K562 (cell line): ENCODE results near the gene APP. TPM values are rescaled to one million over a fixed set of nuclear protein-coding genes. Genes with fewer than 3 reads are reported as not detected.

Source experiments
- ATAC-seq: fragments of 200-7000 bp; cut with Tn5 transposase; 3 replicates; pipeline ENCODE4 v1.9.1; 2020; ENCODE audit warnings: moderate library complexity
- BruUV-seq: library from RNA; stranded (reverse); fragments of 400-500 nt; replicated peaks from 2 replicates; lab custom pipeline; 2021; lab: Mats Ljungman, UMichigan
- CTCF ChIA-PET: fragments of 300-600 bp; formaldehyde crosslinking; extraction: SDS; loops from one replicate; lab custom pipeline; 2021; ENCODE audit warnings: low intra/inter-chr PET ratio; lab: Yijun Ruan, JAX
- POLR2A ChIA-PET: fragments of 300-600, 350-650 bp; sonication (Branson Sonifier 250); formaldehyde crosslinking; extraction: SDS; loops from one replicate; lab custom pipeline; 2021; ENCODE audit warnings: antibody characterized with exemption, inconsistent platforms; lab: Yijun Ruan, JAX
- DNase-seq, 4 experiments: peaks; one replicate each; pipeline versions ENCODE4 v3.0.0 to v3.0.0-alpha.2; 2011 to 2018; ENCODE audit warnings: low spot score in 3 of 4, mixed read lengths in 3 of 4; ENCODE audit errors: extremely low read depth in 1 of 4
- FAIRE-seq: peaks from 2 replicates; lab custom pipeline; 2011; peaks lifted over from hg19 to GRCh38; lab: Jason Lieb, UNC
- H2AFZ ChIP-seq: 2 replicates; pipeline ENCODE4 v1.6.0; 2011; ENCODE audit warnings: low read depth, low read length, control low read depth, inconsistent platforms
- H3K27ac ChIP-seq: fragments of 200-600 bp; 3 replicates; pipeline ENCODE4 v1.8.0; 2011; ENCODE audit warnings: low read depth, mild to moderate bottlenecking, control low read depth, inconsistent platforms, low read length, moderate library complexity, mixed read lengths; ENCODE audit errors: extremely low read depth
- H3K27me3 ChIP-seq, 2 experiments: fragments of 300-600 bp in 1 of 2; 2 replicates in 1 of 2; 3 replicates in 1 of 2; pipeline versions ENCODE4 v1.6.0 to v1.8.0; 2011; ENCODE audit warnings: inconsistent platforms in 2 of 2, low read length in 2 of 2, mild to moderate bottlenecking in 1 of 2, mixed read lengths in 1 of 2, moderate library complexity in 1 of 2; ENCODE audit not compliant: control insufficient read depth in 2 of 2, insufficient read depth in 2 of 2
- H3K36me3 ChIP-seq: fragments of 300-600 bp; 3 replicates; pipeline ENCODE4 v1.8.0; 2011; ENCODE audit warnings: mild to moderate bottlenecking, low read length, inconsistent platforms; ENCODE audit not compliant: control insufficient read depth, insufficient read depth
- H3K4me1 ChIP-seq, 2 experiments: fragments of 200-600 bp in 1 of 2; replicated peaks in 1 of 2; 2 replicates in 1 of 2; 3 replicates in 1 of 2; pipeline versions ENCODE4 v1.5.1 to v1.8.0; 2011; ENCODE audit warnings: inconsistent platforms in 2 of 2, low read length in 2 of 2, mild to moderate bottlenecking in 1 of 2, mixed read lengths in 1 of 2, moderate library complexity in 1 of 2; ENCODE audit not compliant: control insufficient read depth in 2 of 2, insufficient read depth in 2 of 2
- H3K4me2 ChIP-seq: 2 replicates; pipeline ENCODE4 v1.6.1; 2011; ENCODE audit warnings: low read length, control low read depth, inconsistent platforms, mixed read lengths; ENCODE audit not compliant: insufficient read depth
- H3K4me3 ChIP-seq: fragments of 200-600 bp; sonication (generic), shearing (Covaris generic); 2 replicates; pipeline ENCODE4 v1.5.1; 2016; ENCODE audit warnings: control low read depth, inconsistent platforms
- H3K79me2 ChIP-seq: fragments of 200-600 bp; 3 replicates; pipeline ENCODE4 v1.8.0; 2011; ENCODE audit warnings: low read length, inconsistent platforms; ENCODE audit not compliant: control insufficient read depth, insufficient read depth
- H3K9ac ChIP-seq, 2 experiments: 2 replicates each; pipeline versions ENCODE4 v1.6.0 to v1.6.1; 2011; ENCODE audit warnings: low read depth in 2 of 2, low read length in 2 of 2, control low read depth in 1 of 2, inconsistent platforms in 1 of 2, mild to moderate bottlenecking in 1 of 2, mixed read lengths in 1 of 2; ENCODE audit not compliant: insufficient read depth in 1 of 2
- H3K9me1 ChIP-seq: one replicate; pipeline ENCODE4 v1.6.0; 2011; ENCODE audit warnings: inconsistent platforms, mild to moderate bottlenecking, low read length, moderate library complexity; ENCODE audit not compliant: control insufficient read depth, insufficient read depth
- H3K9me3 ChIP-seq: replicated peaks from 2 replicates; pipeline ENCODE4 v1.5.1; 2011; ENCODE audit warnings: low read depth, low read length, inconsistent platforms; ENCODE audit not compliant: control insufficient read depth, insufficient read depth
- H4K20me1 ChIP-seq: replicated peaks from 2 replicates; pipeline ENCODE4 v1.6.1; 2011; ENCODE audit warnings: low read length, inconsistent platforms, mixed read lengths; ENCODE audit not compliant: control insufficient read depth, insufficient read depth
- ATF6 ChIP-seq: sonication (generic); formaldehyde crosslinking; IDR thresholded peaks from 2 replicates; pipeline ENCODE4 v1.4.0; 2020; ENCODE audit warnings: mild to moderate bottlenecking, missing genetic modification reagents
- CTCF ChIP-seq, 3 experiments: IDR thresholded peaks in 2 of 3; conservative IDR thresholded peaks in 1 of 3; 2 replicates each; pipeline ENCODE4 v1.5.1; 2011 to 2012; ENCODE audit warnings: low read length in 3 of 3, mild to moderate bottlenecking in 3 of 3, control low read depth in 2 of 3, improper control_type of control experiment in 1 of 3, inconsistent platforms in 1 of 3, low read depth in 1 of 3, mixed read lengths in 1 of 3, moderate library complexity in 1 of 3; ENCODE audit not compliant: insufficient read depth in 2 of 3
- DDX20 ChIP-seq: fragments of 450-650 bp; IDR thresholded peaks from 2 replicates; pipeline ENCODE4 v1.6.1; 2016; ENCODE audit warnings: missing genetic modification characterization, low read depth, mild to moderate bottlenecking, missing compliant biosample characterization, moderate library complexity
- KLF16 ChIP-seq: IDR thresholded peaks from 2 replicates; pipeline ENCODE4 v1.6.1; 2016; ENCODE audit warnings: antibody characterized with exemption
- PHB ChIP-seq: fragments of 250-450 bp; sonication (Bioruptor Pico); IDR thresholded peaks from 2 replicates; pipeline ENCODE4 v1.5.0; 2021
- POLR2H ChIP-seq: IDR thresholded peaks from 2 replicates; pipeline ENCODE4 v1.6.1; 2016; ENCODE audit warnings: missing genetic modification characterization, low read depth, mild to moderate bottlenecking, control low read depth, missing compliant biosample characterization, moderate library complexity
- RAD51 ChIP-seq: fragments of 450-650 bp; IDR thresholded peaks from 2 replicates; pipeline ENCODE4 v1.7.1; 2016; ENCODE audit warnings: low read depth, mild to moderate bottlenecking, borderline replicate concordance
- SFPQ ChIP-seq: fragments of 200-400 bp; formaldehyde crosslinking; IDR thresholded peaks from 2 replicates; pipeline ENCODE4 v1.6.1; 2017; ENCODE audit warnings: mild to moderate bottlenecking, low read depth, low read length, moderate library complexity
- SMARCB1 ChIP-seq: IDR thresholded peaks from 2 replicates; pipeline ENCODE4 v1.6.1; 2011; ENCODE audit warnings: improper control_type of control experiment, low read depth; ENCODE audit not compliant: insufficient read length
- SRSF9 ChIP-seq: fragments of 200-400 bp; formaldehyde crosslinking; IDR thresholded peaks from 2 replicates; pipeline ENCODE4 v1.6.1; 2017; ENCODE audit warnings: low read depth, low read length, borderline replicate concordance
- TBL1XR1 ChIP-seq, 2 experiments: IDR thresholded peaks; 2 replicates each; pipeline ENCODE4 v1.6.1; 2012; ENCODE audit warnings: improper control_type of control experiment in 2 of 2, low read length in 2 of 2, mild to moderate bottlenecking in 1 of 2
- WGBS: fragments of 100-300 bp; shearing (Covaris generic); methylation state at CpG from one replicate; pipeline ENCODE4 v1.1.6; 2016; ENCODE audit warnings: low coverage, mixed read lengths; ENCODE audit not compliant: insufficient coverage; ENCODE audit errors: missing lambda C conversion rate; 5-methylcytosine and 5-hydroxymethylcytosine counted together
- in situ Hi-C: fragments of 300-500 bp; cut with MboI; formaldehyde crosslinking; loops from 4 replicates; pipeline ENCODE4 v1.15.0; 2018; ENCODE audit warnings: inconsistent platforms, mixed read lengths
- intact Hi-C: fragments of 100-400 bp; cut with micrococcal nuclease; formaldehyde crosslinking; loops from 2 replicates; pipeline ENCODE4 v1.14.2; 2022
- polyA plus RNA-seq, 8 experiments: library from polyadenylated mRNA; depleted of rRNA in 4 of 8; stranded (reverse) in 5 of 8; unstranded in 3 of 8; fragments of >200 nt; fragmentation: Nextera tagmentation in 2 of 8; fragmentation: Illumina TruSeq in 1 of 8; extraction: Ambion mirVana in 2 of 8; extraction: Trizol in 1 of 8; gene quantifications; 2 replicates each; pipeline versions ENCODE4 v1.2.1 to v1.2.3, GENCODE V29; 2011 to 2014; ENCODE audit warnings: inconsistent platforms in 1 of 8, missing spikeins in 1 of 8
- total RNA-seq, 7 experiments: library from RNA; depleted of rRNA in 6 of 7; stranded (reverse); fragments of >200 nt in 6 of 7; fragmentation: Illumina TruSeq in 2 of 7; extraction: Trizol in 2 of 7; gene quantifications; 2 replicates each; pipeline versions ENCODE4 v1.2.1 to v1.2.3, GENCODE V29; 2011 to 2021; ENCODE audit warnings: low replicate concordance in 1 of 7

APP gene
- total and polyA plus RNA-seq, 9 of the 15 experiments (the other 6 are each of a cell fraction or from before 2014, with no cell fraction given): 0.01 to 1.5 (median 0.16) TPM; not detected in 5

GRCh38 chr21:25964926-25965325 lies 205.6 kb downstream of the APP start (continued):
- no peak for TF ChIP-seq POLR2H (tag)
- no peak for TF ChIP-seq CTCF (IDR thresholded peaks at IDR 0.05 in 2 of 3, conservative IDR thresholded peaks at IDR 0.05 in 1 of 3; ENCODE audit: insufficient read depth in 2 of 3, low read depth in 1 of 3, low read length in 3 of 3)

GRCh38 chr21:25964015-25964414 lies 206.6 kb downstream of the APP start:
- H3K27me3 ChIP-seq: no peaks in the 10 kb centered on the region
- FAIRE-seq: no peak
- H3K4me2 ChIP-seq: no peak overlapping the region
- no peaks in the 10 kb centered on the region for H3K36me3 ChIP-seq
- no peak overlapping the region for H3K9ac ChIP-seq
- CTCF ChIA-PET: no interaction called here
- ATAC-seq: no peak
- in situ Hi-C loops: no loop called here
- H3K9me1 ChIP-seq: no peaks in the 10 kb centered on the region
- no peaks in the 10 kb centered on the region for H4K20me1 ChIP-seq
- H2AFZ ChIP-seq: no peak overlapping the region
- no TSS peak for BruUV-seq
- H3K4me3 ChIP-seq: no peak overlapping the region
- no peak overlapping the region for H3K27ac ChIP-seq
- no peaks in the 10 kb centered on the region for H3K4me1 ChIP-seq
- H3K79me2 ChIP-seq: no peaks in the 10 kb centered on the region
- POLR2A ChIA-PET: no interaction called here
- H3K9me3 ChIP-seq: no peaks in the 10 kb centered on the region
- intact Hi-C loops: no loop called here
- DNase-seq: no peak
- WGBS: 0% methylated on average over 5 of the region's 5 CpGs
- TF ChIP-seq PHB (no peak), RAD51 (no peak), SRSF9 (no peak), DDX20 (no peak), KLF16 (no peak), TBL1XR1 (IDR thresholded peaks at IDR 0.05; ENCODE audit: low read length in 2 of 2) (no peak), ATF6 (CRISPR knock-in tag) (no peak), SFPQ (no peak), SMARCB1 (no peak)
